ENCODE results near the gene UBE3C.
"Not testable (repeated sequence)": the region's sequence is repeated elsewhere in the genome, so short reads cannot be mapped to it uniquely, and the experiment has no call there.

- TF ChIP-seq EZH2 (IDR thresholded peaks at IDR 0.05; ENCODE audit: insufficient read depth, poor library complexity, severe bottlenecking); EZH2phosphoT487 (IDR thresholded peaks at IDR 0.05; ENCODE audit: insufficient read depth, low read depth): not testable (repeated sequence)
Measured at GRCh38 chr7:157277568-157277967, 138.8 kb downstream of the UBE3C start.
